ENCODE results near the gene TRABD.

The TRABD gene

GRCh38 chr22:50205781-50206569, 20.3 kb downstream of the TRABD start:
- no peak for DNase-seq

DNA sequence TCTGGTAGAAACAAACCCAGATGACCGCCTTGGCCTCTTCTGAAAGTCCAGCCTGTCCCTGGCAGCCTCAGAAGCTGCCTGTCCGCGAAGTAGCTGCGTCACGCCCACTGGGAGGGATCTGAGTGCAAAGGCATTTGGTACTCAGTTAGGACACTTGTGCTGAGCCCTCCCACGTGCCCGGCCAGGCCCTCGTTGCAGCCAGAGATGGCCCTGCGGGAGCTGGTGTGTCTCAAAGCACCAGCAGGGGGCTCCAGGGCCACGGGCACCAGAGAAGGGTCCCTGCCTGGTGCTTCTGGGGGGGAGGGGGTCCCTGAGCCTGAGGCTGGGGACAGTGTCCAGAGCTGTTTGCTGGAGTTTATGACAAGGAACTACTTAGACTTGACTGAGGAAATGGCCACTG, 20.9 kb downstream of the TRABD start:
- DNase-seq = peak; percentile 30

DNA sequence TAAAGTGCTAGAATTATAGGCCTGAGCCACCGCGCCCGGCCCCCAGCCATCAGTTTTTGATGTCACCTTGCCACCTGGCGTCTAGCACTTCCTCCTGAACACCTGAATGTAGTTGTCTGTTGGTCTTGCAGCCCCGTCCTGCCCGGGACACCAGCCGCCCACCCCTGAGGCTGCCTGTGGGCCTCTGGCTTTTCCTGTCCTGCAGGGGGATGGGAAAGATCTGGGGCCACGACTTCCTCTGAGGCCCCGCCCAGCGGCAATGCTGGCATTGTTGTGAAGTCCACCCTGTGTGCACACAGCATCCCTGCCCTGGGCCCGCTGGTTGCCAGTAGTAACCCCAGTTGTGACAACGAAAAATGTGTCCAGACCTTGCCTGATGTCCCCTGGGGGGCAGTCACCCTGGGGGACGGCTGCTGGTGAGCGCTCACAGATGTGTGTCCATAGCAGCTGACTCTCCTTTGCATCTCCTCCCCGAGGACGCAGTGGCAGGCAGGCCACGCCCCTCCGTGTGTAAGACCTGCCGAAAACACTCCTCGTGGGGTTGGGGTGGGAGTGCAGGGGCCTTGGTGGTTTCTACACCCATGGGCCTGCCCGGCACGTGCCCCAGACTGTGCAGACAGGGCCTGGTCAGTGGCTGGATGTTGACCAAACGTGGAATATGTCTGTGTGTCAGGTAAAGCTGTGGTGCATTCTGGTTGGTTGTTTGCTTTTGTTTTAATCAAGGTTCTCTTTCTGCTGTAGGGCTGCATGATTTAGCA, 21.8 kb downstream of the TRABD start:
- no peak for DNase-seq

GRCh38 chr22:50208430-50208938, 22.8 kb downstream of the TRABD start:
- DNase-seq = no peak

DNA sequence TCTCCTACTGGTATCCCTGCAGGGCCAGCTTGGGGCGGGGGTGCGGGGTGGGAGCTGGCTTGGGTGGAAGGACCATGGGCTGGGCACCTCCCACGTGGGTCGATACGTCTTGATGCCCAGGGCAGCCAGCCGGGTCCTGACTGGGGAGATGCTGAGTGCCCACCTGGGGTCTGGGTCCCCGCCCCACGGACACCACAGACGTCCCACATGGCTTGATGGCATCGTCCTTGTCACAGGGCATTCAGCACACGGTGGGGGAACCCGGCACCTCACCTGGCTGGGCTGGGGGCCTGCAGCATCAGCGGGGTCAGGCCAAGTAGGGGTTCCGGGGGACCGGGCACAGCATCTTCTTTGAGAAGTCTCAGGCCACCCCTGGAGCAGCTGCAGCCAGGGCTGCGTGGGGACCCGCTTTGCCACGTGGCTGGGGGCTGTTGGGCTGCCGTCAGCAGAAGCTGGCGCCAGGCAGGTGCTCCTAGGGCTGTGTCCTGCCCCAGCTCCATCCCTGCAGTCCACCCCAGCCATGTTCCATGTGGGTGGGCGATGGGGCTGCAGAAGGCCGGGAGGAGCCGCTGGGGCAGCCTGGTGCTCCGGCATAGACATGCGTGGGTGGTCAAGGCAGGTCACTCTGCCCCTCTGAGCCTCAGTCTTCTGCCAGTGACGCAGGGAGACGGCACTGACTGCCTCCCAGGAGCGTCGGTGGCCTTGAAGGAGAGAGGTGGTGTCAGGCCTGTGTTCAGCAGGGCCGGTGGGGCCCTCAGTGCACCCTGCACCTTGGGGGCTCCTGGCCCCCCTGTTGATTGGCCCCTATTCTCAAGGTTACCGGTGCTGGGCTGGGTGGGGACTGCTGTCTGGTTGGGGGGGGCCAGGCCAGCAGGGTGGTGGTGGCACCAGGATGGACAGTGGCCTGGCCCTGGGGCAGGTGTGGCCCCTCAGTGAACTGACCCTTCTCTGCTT, 23.5 kb downstream of the TRABD start:
- no peak for DNase-seq

DNA sequence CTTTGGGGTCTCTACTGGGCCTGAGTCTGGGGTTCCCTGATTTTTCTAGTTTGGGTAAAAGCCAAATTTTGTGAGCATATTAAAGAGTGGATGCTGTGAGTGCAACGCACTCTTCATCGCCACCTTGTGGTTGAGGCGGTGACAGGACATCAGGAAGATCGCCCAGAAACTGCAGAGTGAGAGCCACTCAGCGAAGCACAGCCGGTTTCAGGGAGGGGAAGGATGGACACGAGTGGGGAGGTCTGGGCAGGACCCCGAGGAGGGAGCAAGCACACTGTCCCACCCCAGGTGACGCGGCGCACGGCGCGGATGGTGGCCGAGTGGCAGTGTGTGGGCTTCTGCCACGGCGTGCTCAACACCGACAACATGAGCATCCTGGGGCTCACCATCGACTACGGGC, 24.2 kb downstream of the TRABD start:
- peak; percentile 52 for DNase-seq

GRCh38 chr22:50210378-50211139, 24.8 kb downstream of the TRABD start:
- no peak for DNase-seq

DNA sequence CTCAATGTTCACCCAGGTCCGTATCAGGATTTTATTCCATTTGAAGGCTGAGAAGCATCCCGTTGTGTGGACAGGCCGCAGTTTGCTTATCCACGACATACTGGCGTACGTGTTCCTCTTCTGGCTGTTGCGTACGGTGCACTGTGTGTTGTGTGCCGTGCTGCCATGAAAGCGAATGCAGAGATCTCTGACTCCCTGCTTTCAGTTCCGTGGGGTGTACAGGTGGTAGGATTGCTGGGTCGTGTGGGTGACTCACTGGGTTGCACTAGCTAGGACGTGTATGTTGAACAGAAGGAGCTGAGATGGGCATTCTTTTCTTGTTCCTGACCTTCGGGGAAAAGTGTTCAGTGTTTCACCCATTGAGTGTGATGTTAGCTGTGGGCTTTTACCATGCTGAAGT, 25.4 kb downstream of the TRABD start:
- no peak for DNase-seq

DNA sequence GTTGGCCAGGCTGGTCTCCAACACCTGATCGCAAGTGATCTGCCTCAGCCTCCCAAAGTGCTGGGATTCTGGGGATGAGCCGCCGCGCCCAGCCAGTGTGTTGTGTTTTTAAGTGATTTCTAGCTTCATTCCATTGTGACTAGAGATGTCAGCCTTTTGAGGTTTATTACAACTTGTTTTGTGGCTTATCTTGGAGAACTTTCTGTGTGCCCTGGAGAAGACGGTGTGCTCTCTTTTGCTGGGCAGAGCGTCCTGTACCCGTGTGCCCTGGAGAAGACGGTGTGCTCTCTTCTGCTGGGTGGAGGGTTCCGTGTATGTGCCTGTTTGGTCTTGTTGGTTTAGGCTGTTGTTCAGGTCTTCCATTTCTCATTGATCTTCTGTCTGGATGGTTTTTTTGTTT, 27.6 kb downstream of the TRABD start:
- no peak for DNase-seq

GRCh38 chr22:50215297-50216054, 29.8 kb downstream of the TRABD start:
- DNase-seq = no peak

DNA sequence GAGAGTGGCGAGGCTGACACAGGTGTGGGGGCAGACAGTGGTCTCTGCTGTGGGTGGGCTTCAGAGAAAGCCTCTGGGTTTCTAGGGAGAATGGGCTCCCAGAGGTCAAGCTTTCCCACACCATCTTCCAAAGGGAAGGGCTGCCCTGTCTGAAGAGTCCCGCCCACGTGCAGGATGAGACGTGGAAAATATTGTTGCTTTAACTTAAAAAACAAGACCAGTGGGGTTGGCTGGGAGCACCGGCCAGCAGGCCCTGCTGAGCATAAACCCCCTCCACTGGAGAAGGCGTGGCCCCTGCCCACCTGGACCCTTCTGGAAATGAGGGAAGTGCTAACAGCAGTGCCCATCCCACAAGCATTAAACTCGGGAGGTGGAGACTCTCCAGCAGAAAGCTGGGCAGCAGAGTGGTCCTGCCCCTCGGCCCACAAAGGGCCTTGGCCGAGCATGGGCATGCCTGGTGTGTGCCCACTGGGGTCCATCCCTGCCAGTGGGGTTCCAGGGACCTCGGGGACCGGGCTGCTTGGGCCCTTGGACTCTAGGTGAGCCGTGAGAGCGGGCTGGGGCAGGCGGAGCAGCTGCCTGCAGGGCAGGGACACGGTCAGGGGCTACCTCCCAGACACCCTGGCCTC, 30.5 kb downstream of the TRABD start:
- DNase-seq = no peak

DNA sequence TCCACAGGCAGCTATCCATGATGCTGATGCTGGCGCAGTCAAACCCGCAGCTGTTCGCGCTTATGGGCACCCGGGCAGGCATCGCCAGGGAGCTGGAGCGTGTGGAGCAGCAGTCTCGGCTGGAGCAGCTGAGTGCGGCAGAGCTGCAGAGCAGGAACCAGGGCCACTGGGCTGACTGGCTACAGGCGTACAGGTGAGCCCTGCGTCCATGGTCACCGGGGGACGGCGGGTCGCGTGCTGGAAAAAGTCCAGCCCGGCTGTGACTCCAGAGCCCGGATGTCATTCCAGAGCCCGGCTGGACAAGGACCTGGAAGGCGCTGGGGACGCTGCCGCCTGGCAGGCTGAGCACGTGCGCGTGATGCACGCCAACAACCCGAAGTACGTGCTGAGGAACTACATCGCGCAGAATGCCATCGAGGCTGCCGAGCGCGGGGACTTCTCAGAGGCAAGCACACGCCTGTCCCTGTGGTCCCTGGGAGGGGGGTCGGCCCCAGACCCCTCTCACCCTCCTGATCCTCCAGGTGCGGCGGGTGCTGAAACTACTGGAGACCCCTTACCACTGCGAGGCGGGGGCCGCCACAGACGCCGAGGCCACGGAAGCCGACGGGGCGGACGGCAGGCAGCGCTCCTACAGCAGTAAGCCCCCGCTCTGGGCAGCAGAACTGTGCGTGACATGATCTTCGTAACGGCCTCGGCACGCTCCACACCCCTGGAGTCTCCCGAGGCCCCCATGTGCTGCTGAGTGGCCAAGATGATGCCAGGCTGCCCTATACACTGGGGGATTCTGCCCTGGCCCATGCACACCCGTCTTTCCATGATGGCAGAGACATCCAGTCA, 31.2 kb downstream of the TRABD start:
- no peak for DNase-seq

- no peak for DNase-seq
Observed at GRCh38 chr22:50217543-50218152, 31.9 kb downstream of the TRABD start.

GRCh38 chr22:50218153-50218995, 32.7 kb downstream of the TRABD start:
- DNase-seq = no peak

DNA sequence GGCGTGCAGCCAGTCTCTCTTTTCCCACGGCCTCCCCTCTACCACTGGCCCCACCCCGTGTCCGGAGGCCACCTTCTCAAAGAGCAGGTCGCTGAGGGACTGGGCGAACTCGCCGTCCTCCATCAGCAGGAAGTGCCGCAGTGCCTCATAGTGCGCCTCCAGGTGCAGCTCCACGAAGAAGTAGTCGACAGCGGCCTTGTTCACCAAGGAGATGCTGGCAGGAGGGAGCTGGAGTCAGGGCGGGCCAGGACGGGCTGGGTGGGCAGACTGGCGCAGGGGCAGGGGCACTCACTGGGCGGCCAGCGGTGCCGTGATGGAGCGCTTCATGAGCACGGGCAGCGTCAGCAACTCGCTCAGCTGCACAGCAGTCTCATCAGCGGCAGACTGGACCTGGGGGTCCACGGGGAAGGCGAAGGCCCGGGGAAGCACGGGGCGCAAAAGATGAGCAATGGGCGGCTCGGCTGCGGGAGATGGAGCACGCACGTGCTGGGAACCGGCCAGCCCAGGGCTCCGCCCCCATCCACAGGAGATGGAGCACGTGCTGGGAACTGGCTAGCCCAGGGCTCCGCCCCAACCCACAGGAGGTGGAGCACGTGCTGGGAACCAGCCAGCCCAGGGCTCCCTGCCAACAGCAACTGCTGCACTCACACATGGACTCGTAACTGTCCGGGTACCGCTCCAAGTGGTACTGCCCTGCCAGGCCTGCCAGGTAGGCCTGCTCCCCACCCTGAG, 33.4 kb downstream of the TRABD start:
- DNase-seq = peak; percentile 74

DNA sequence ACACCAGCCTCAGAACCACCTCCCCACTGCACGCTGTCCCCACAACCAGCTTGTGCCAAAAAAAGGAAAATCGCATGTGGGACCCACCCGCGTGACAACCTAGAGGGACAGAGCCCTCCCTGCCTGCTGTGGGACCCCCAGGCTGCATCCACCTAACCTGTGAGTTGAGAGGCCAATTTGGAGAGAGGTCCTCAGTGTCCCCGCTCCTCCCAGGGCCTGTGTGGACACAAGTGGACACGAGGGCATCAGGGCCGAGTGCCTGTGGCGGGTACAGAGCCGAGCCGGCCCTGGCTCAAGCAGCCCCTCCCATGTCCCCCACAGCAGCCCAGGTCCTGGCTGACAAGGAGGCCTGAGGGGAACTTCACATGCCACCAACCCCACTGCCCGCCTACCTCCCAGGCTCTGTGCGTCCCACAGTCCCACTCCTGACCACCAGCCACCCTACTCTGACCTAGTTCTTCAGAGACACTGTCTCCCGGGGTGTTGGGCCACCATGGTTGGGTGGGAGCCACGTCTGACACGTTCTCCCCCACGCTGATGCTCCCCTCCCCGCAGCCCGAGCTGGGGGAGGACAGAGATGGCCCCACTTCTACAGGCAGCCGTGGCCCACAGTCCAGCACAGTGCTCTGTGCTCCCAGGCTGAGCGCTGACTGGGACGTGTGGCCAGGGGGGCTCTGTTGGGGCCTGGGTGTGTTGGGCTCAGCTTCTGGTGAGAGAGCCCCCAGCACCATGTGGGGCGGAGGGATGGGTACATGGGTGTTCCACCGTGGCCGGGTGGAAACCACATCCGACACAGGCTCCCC, 34.3 kb downstream of the TRABD start:
- no peak for DNase-seq

Measured in NCI-H1694 treated with DMSO at 0.1 percent for 48 hours (cell line).